ENCODE measurements around the gene RPF1.
"Not testable (repeated sequence)": the region's sequence is repeated elsewhere in the genome, so short reads cannot be mapped to it uniquely, and the experiment has no call there.

The RPF1 gene

DNA sequence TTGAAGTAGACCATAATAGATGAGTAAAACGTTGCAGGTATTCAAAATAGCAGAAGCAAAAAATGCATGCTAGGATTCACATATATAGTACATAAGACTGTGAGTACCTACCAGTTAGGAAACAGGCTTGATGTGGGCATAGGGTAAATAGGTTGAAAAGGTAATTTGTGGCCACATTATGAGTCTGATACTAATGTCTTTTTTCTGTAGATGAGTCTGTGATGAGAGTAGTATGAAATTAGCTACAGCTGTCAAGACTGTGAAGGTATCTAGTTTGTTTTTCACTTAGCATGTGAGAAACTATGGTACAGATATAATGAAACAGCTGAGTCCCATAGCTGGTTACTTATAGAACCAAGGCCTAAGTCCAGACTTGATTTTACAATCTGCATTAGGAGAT lies 14.7 kb downstream of the RPF1 start:
- no peak for DNase-seq

DNA sequence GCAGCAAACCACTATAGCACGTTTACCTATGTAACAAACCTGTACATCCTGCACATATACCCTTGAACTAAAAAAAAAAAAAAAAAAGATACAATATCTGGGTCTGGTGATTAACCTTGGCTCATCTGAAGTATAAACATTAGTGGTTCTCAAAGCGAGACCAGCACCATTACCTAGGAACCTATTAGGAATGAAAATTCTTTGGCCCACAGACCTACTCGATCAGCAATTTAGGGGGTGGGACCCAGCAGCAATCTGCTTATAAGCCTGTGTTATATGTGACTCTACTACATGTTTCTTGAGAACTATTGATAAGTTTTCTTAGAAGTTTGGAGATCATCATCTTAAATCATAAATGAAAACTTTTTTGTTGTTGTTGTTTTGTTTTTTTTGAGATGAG lies 17.4 kb downstream of the RPF1 start:
- DNase-seq = no peak

DNA sequence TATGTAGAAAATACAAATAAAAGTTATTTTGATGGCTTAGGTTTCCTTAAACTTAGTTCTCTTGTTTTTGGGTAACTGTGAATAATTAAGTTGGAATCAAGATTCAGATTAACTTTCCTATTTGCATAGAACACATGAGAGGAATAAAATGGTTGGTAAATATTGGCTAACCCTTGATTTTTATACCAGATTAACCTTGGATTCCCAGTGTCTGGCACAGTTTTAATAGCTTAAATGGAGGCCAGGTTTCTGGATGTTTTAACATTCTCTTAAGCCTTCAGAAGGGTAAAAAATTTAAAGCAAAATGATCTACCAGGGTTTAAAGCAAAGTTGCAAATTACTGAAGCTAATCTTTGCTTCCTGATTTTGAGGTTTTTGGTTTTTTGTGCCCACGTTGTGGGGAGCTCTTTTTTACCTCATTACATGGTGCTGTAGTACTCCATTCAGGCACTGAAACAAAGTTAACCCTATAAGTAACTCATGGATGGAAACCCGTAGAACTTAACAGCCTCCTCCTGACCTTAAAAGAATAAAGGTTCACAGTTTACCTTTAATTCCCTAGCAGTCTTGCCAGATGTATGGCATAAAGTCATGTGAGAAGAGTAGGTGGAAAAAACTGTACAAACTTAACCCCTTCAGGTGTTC lies 18.7 kb downstream of the RPF1 start:
- DNase-seq = no peak

DNA sequence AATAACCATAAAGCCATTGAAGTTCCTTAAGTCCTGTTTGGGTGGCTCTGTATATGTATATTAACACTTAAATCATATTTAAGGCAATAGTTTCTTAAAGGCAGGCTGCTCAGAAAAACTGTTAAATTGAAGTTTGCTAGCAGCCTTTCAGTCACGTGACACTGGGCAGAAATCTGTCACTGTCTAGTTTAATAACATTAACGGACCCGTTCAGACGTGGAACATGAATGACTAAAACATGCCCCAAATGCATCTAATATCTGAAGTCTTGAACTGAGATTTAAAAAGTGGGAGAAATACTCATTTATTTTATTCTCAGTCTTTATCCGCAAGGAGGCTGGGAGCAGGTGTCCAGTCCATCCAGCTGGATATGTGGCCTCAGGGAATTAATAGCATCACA lies 23.9 kb downstream of the RPF1 start:
- DNase-seq = no peak

- no peak for DNase-seq
Measured at GRCh38 chr1:84504580-84505492, 25.8 kb downstream of the RPF1 start.

DNA sequence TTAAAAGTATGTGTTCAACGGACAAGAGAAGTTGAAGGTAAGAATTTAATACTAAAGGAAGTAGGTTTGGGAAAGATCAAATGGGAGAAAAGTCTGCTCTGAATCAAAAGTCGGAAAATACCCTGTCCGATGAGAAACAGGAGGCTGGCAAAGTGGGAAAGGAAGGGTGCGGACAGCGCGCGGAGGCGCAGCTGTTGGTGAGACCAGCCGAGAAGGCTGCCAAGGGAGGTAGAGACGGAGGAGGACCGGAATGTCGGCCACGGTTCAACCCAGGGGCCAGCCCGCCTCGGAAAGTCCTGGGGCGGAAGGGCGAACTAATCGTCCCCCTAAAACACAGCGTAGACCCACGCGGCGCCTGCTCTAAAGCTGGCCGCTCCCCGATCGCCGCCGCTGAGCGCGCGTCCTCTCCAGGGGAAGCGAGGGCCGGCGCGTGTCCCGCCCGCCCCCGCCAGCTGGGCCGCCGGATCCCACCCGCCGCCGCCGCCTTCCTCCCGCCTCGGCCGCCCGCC lies 26.5 kb downstream of the RPF1 start:
- no peak for DNase-seq

GRCh38 chr1:84506002-84506728 lies 27.1 kb downstream of the RPF1 start, which contains the start of the genes GNG5 and SPATA1:
GNG5 (minus strand) TSS chr1:84506581; CDS start chr1:84506091, 490 bp downstream.
SPATA1 (plus strand) TSS chr1:84506386; CDS start chr1:84516360, 9,974 bp downstream.
- peak; percentile 94 for DNase-seq

DNA sequence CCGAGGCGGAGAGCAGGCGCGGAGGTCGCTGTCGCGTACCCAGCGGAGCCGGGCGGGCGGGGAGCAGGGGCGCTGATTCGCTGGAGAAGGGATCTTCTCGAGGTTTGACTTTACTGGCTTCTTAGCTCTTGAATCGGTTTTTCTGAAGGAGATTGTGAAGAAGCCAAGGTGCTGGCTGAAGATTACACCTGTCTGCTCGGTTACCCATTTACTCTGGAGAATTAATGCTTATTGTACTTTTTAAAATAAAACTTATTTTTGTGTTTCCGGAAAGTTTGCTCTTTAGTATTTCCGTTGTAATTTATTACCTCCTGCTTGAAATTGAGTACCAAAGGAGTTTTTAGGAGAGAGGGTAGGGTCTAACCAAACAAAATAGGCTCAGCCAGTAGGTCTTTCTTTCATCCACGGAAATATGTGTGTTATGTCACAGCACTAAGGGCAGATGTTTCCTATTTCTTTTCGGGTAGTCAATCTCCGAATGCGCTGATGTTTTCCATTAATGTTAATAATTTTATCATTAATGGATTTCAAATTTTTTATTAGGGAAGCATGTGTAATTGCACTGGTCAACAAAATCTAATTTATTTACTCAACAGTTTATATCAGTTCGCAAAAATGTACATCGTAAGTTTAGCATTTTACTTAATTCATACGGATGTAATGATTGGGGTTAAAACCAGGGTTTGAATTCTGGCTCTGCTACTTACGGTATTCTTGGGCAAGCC lies 27.8 kb downstream of the RPF1 start:
- DNase-seq = no peak

GRCh38 chr1:84507887-84508286 lies 28.8 kb downstream of the RPF1 start:
- not testable (repeated sequence) for DNase-seq

GRCh38 chr1:84508510-84508909 lies 29.4 kb downstream of the RPF1 start:
- no peak for DNase-seq

GRCh38 chr1:84509029-84509428 lies 30.0 kb downstream of the RPF1 start:
- no peak for DNase-seq

- DNase-seq = no peak
Measured at GRCh38 chr1:84510165-84510564, 31.1 kb downstream of the RPF1 start.

DNA sequence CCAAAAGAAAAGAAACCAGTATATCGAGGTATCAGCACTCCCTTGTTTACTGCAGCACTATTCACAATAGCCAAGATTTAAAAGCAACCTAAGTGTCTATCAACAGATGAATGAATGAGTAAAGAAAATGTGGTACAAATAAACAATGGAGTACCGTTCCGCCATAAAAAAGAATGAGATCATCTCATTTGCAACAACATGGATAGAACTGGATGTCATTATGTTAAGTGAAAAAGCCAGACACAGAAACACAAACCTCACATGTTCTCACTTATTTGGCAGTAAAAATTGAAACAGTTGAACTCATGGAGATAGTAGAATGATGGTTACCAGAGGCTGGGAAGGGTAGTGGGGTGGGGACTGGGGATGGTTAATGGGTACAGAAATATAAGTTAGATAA lies 31.6 kb downstream of the RPF1 start:
- no peak for DNase-seq

GRCh38 chr1:84524590-84524989 lies 45.5 kb downstream of the RPF1 start:
- no peak for DNase-seq

GRCh38 chr1:84525779-84526178 lies 46.7 kb downstream of the RPF1 start:
- no peak for DNase-seq

GRCh38 chr1:84538599-84538998 lies 59.5 kb downstream of the RPF1 start:
- no peak for DNase-seq

DNA sequence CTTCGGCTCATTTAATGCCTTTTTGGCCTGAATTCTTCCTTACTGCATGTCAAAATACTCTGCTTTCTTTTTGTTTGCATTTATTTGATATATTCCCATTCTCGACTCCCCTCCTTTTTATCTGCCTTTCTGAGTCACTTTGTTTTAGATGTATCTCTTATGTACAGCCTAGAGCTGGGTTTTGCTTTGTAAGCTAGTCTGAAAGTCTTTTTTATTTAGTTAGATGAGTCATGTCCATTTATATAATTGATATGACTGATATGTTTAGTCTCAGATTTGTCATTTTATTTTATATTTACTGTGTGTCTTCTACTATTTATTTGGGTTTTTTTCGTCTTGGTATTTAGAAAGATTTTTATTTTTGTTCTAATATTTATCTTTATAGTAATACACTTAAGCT lies 60.9 kb downstream of the RPF1 start:
- DNase-seq = no peak

DNA sequence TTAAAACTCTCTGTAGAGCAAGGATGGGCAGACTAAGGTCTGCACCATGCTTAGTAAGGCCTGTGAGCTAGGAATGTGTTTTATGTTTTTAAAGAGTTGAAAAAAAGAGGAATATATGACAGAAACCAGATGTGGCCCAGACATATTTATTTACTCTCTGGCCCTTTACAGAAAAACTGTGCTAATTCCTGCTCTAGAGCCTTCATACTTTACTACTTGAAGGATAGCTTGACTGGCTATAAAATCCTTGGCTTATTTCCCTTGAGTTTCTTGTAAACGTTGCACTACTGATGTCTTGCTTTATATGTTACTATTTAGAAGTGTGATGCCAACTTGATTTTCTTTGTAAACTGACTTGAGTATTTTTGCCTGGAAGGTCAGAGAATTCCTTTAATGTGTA lies 61.7 kb downstream of the RPF1 start:
- no peak for DNase-seq

GRCh38 chr1:84541679-84542078 lies 62.6 kb downstream of the RPF1 start:
- no peak for DNase-seq

All from KG1 (cell line).